HCT116 (cell line): Measurements from ENCODE around the gene HMGXB3. TPM values are rescaled to one million over a fixed set of nuclear protein-coding genes. Genes with fewer than 3 reads are reported as not detected.
A peak's percentile ranks its signal among the peaks of the same experiment; 100 is the strongest.

Source experiments
- ATAC-seq: fragments of 200-7000 bp; cut with Tn5 transposase; 2 replicates; pipeline ENCODE4 v1.9.1; 2020; ENCODE audit warnings: mild to moderate bottlenecking, moderate library complexity
- BruUV-seq: library from RNA; stranded (reverse); fragments of 400-500 nt; replicated peaks from 2 replicates; lab custom pipeline; 2021; lab: Mats Ljungman, UMichigan
- CTCF ChIA-PET: fragments of 300-600 bp; sonication (Branson Sonifier 250); formaldehyde crosslinking; loops from one replicate; lab custom pipeline; 2021; ENCODE audit warnings: antibody characterized with exemption; lab: Charles Lee
- POLR2A ChIA-PET: fragments of 300-600, 350-600 bp; sonication (Branson Sonifier 250); formaldehyde crosslinking; loops from one replicate; lab custom pipeline; 2021; ENCODE audit warnings: antibody characterized with exemption; lab: Charles Lee
- RAD21 ChIA-PET, 2 experiments: fragments of 300-600 bp; sonication (Branson Sonifier 250); formaldehyde crosslinking; loops; one replicate each; lab custom pipeline; 2023; ENCODE audit warnings: low total read pairs in 2 of 2; ENCODE audit not compliant: uncharacterized antibody in 2 of 2, unreplicated experiment in 2 of 2, low non-redundant PET in 1 of 2; lab: Charles Lee
- DNase-seq: peaks from one replicate; pipeline ENCODE4 v3.0.0-alpha.2; 2010; ENCODE audit warnings: low read depth, low spot score
- H2AFZ ChIP-seq: fragments of 200-600 bp; shearing (Covaris generic), sonication (generic); 2 replicates; pipeline ENCODE4 v1.6.1; 2017; ENCODE audit warnings: low read depth, mixed run types, mixed read lengths, antibody characterized with exemption, low read length; ENCODE audit not compliant: poor library complexity, severe bottlenecking
- H3K27ac ChIP-seq: 2 replicates; pipeline ENCODE4 v1.5.1; 2012; ENCODE audit warnings: low read depth, low read length
- H3K27me3 ChIP-seq: fragments of 200-600 bp; sonication (generic); 2 replicates; pipeline ENCODE4 v1.6.1; 2016; ENCODE audit warnings: mixed run types, low read length, mixed read lengths; ENCODE audit not compliant: insufficient read depth
- H3K36me3 ChIP-seq, 2 experiments: fragments of 200-500 bp in 1 of 2; fragments of 200-600 bp in 1 of 2; sonication (Bioruptor generic) in 1 of 2; sonication (generic) in 1 of 2; 2 replicates each; pipeline versions ENCODE4 v1.5.1 to v1.6.1; 2014 to 2016; ENCODE audit warnings: low read length in 2 of 2, inconsistent platforms in 1 of 2, mixed read lengths in 1 of 2, mixed run types in 1 of 2; ENCODE audit not compliant: insufficient read depth in 2 of 2, control insufficient read depth in 1 of 2
- H3K4me1 ChIP-seq, 2 experiments: fragments of 200-600 bp in 1 of 2; sonication (generic) in 1 of 2; 2 replicates each; pipeline versions ENCODE4 v1.5.1 to v1.6.1; 2012 to 2017; ENCODE audit warnings: low read length in 2 of 2, inconsistent platforms in 1 of 2, mild to moderate bottlenecking in 1 of 2, mixed read lengths in 1 of 2, mixed run types in 1 of 2, moderate library complexity in 1 of 2; ENCODE audit not compliant: insufficient read depth in 2 of 2, control insufficient read depth in 1 of 2
- H3K4me2 ChIP-seq: fragments of 200-600 bp; sonication (generic); 2 replicates; pipeline ENCODE4 v1.6.1; 2017; ENCODE audit warnings: mixed run types, low read length, mixed read lengths
- H3K4me3 ChIP-seq, 2 experiments: fragments of 200-600 bp in 1 of 2; sonication (generic) in 1 of 2; replicated peaks in 1 of 2; 2 replicates each; pipeline ENCODE4 v1.5.1; 2011 to 2016; ENCODE audit warnings: low read length in 2 of 2, control low read depth in 1 of 2, low read depth in 1 of 2, mild to moderate bottlenecking in 1 of 2, mixed read lengths in 1 of 2, mixed run types in 1 of 2
- H3K79me2 ChIP-seq: fragments of 200-600 bp; sonication (generic); 2 replicates; pipeline ENCODE4 v1.6.1; 2017; ENCODE audit warnings: mild to moderate bottlenecking, mixed run types, low read length, moderate library complexity, mixed read lengths; ENCODE audit not compliant: insufficient read depth
- H3K9ac ChIP-seq: fragments of 200-600 bp; sonication (generic); 2 replicates; pipeline ENCODE4 v1.6.1; 2016; ENCODE audit warnings: low read length, mixed read lengths
- H3K9me2 ChIP-seq: fragments of 200-600 bp; sonication (generic), shearing (Covaris generic); 2 replicates; pipeline ENCODE4 v1.6.1; 2017; ENCODE audit warnings: mixed run types, mild to moderate bottlenecking, moderate library complexity; ENCODE audit not compliant: insufficient read depth
- H3K9me3 ChIP-seq, 2 experiments: fragments of 200-500 bp in 1 of 2; fragments of 200-600 bp in 1 of 2; sonication (Bioruptor generic) in 1 of 2; sonication (generic) in 1 of 2; 2 replicates each; pipeline ENCODE4 v1.6.1; 2014 to 2017; ENCODE audit warnings: low read length in 2 of 2, mixed read lengths in 2 of 2, inconsistent platforms in 1 of 2, low read depth in 1 of 2, mild to moderate bottlenecking in 1 of 2, mixed run types in 1 of 2, moderate library complexity in 1 of 2; ENCODE audit not compliant: control insufficient read depth in 1 of 2, insufficient read depth in 1 of 2
- H4K20me1 ChIP-seq: fragments of 200-600 bp; sonication (generic), shearing (Covaris generic); 2 replicates; pipeline ENCODE4 v1.6.1; 2017; ENCODE audit warnings: mixed run types, mild to moderate bottlenecking, moderate library complexity; ENCODE audit not compliant: insufficient read depth
- JUND ChIP-seq: IDR thresholded peaks from 2 replicates; pipeline ENCODE4 v1.6.1; 2012
- intact Hi-C: fragments of 100-400 bp; cut with micrococcal nuclease; formaldehyde crosslinking; loops from 2 replicates; pipeline ENCODE4 v1.10.0; 2022
- total RNA-seq: library from RNA; stranded (reverse); gene quantifications from one replicate; pipeline ENCODE4 v1.2.1, GENCODE V29; 2021; ENCODE audit not compliant: unreplicated experiment
- TF ChIP-seq, protein P1 (sequence below), 3 experiments: fragments of 200-600 bp in 1 of 3; sonication (generic) in 1 of 3; IDR thresholded peaks in 2 of 3; conservative IDR thresholded peaks in 1 of 3; 2 replicates each; pipeline ENCODE4 v1.5.1; 2012 to 2017; ENCODE audit warnings: low read depth in 2 of 3, low read length in 2 of 3, antibody characterized with exemption in 1 of 3, borderline replicate concordance in 1 of 3, control low read depth in 1 of 3, mild to moderate bottlenecking in 1 of 3, mixed read lengths in 1 of 3, mixed run types in 1 of 3, moderate library complexity in 1 of 3; ENCODE audit not compliant: insufficient read depth in 1 of 3
- TF ChIP-seq, protein P2 (sequence below): IDR thresholded peaks from 2 replicates; pipeline ENCODE4 v1.6.1; 2012

Gene HMGXB3
- total RNA-seq, 1 experiment from 2014 or later: 41.8 TPM

DNA sequence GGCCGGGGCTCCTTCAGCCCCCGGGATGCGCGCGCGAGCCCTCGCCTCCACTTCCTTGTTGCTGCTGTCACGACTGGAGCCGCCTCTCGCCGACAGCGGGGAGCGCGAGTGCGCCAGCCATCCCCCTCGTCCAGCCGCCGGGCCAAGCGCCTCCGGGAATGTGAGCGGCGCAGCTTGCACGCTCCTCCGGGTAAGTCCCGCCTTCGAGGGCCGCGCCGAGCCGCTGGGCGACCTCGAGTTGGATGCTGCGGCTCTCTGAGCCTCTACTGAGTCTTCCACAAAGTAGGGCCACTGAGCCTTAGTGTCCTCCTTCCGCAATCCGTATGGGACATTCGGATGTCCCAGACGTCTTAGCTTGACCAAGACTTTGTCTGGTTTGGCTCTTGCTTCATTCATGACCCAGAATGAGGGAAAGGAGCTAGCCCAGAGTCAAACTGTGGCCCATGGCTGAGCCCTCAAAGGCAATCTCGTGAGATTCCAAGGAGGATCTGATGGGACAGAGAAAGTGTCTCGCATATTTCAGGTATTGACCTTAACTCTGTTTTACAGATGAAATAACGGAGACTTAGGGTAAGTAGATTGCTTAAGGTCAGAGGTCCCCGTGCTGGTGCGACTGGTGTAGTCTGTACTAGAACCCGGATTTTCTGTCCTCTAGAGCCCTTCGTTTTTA, 586 bp downstream of the HMGXB3 start:
- Histone ChIP-seq H3K27ac (peak overlapping the region; percentile 87), H3K79me2 (peaks cover 55% of the 10 kb centered on the region), H3K9me3 (no peaks in the 10 kb centered on the region), H3K27me3 (no peaks in the 10 kb centered on the region), H3K4me1 (peaks cover 9 to 26% of the 10 kb centered on the region in 2 experiments; a peak in 3 of 4 replicates), H3K4me2 (peak overlapping the region; percentile 75), H3K36me3 (peaks cover 6 to 12% of the 10 kb centered on the region in 2 experiments; a peak in 3 of 4 replicates), H3K9ac (peak overlapping the region; percentile 96), H4K20me1 (no peaks in the 10 kb centered on the region), H3K4me3 (peak overlapping the region; percentile 95 to 98), H3K9me2 (no peaks in the 10 kb centered on the region), H2AFZ (no peak overlapping the region)
- no peak for DNase-seq
- BruUV-seq: no TSS peak
- ChIA-PET CTCF (interaction anchor here (1.0 to 1.9 kb wide), 3 partner anchors 10 to 163 kb away, joined by 4 to 13 read pairs (median 5); no protein-coding TSS in a partner anchor), RAD21 (interaction anchor here (0.6 to 1.3 kb wide), 3 partner anchors 22 to 41 kb away, joined by 3 to 4 read pairs (median 3); partner anchors contain the start of gene SLC26A2 (in 1 of the 2)), POLR2A (interaction anchor here (1.1 to 1.8 kb wide), 5 partner anchors 17 to 449 kb away, joined by 3 to 9 read pairs (median 3); partner anchors contain the start of genes RPS14 and SLC26A2)
- ATAC-seq: peak; percentile 28
- intact Hi-C loops: loop anchor here (2.0 to 10.0 kb wide), 3 partner anchors 122 to 354 kb away; partner anchors contain the start of gene TCOF1
- no peak for TF ChIP-seq JUND

DNA sequence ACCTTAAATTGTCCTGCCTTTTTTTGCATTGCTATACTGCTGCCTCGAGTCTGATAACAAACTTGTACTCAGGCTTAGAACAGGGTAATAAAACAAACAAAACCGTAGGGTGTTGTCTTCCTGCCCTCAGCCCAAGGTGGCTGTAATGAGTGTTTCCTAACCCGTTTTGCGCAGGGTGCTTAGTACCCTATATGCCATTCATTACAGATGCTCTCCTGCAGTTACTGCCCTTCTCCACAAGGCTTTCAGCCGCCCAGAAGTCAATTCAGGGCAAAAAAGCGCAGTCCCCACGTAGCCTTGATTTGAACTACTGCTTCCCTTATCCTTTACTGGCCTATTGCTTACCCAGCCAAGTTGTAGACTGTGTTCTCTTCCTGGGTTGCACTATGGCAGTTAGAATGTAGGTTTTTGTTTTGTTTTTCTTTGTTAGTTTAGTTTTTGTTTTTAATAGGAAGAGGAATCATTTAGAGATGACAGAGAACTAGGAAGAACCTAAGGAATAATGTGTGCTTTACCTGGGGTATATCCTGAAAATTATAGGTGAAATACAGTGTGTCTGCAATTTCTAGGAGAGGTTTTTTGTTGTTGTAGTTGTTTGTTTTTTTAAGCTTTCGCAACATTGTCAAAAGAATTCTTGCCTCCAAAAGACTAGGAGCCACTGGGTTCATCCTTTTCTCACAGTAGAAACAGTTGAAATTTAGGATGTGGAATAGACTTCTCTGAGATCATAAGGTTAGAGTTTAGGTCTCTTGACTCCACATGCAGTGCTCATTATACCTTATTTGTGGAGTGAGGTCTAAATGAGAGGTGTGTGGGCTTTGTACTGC, 1.3 kb downstream of the HMGXB3 start:
- TF ChIP-seq, protein P1, sequence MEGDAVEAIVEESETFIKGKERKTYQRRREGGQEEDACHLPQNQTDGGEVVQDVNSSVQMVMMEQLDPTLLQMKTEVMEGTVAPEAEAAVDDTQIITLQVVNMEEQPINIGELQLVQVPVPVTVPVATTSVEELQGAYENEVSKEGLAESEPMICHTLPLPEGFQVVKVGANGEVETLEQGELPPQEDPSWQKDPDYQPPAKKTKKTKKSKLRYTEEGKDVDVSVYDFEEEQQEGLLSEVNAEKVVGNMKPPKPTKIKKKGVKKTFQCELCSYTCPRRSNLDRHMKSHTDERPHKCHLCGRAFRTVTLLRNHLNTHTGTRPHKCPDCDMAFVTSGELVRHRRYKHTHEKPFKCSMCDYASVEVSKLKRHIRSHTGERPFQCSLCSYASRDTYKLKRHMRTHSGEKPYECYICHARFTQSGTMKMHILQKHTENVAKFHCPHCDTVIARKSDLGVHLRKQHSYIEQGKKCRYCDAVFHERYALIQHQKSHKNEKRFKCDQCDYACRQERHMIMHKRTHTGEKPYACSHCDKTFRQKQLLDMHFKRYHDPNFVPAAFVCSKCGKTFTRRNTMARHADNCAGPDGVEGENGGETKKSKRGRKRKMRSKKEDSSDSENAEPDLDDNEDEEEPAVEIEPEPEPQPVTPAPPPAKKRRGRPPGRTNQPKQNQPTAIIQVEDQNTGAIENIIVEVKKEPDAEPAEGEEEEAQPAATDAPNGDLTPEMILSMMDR (IDR thresholded peaks at IDR 0.05 in 2 of 3, conservative IDR thresholded peaks at IDR 0.05 in 1 of 3; ENCODE audit: borderline replicate concordance in 1 of 3, insufficient read depth in 1 of 3, low read depth in 2 of 3, low read length in 2 of 3): peak in 2 of 3 experiments; percentile 62 to 69; a peak in 4 of 6 replicates
- TF ChIP-seq, protein P2, sequence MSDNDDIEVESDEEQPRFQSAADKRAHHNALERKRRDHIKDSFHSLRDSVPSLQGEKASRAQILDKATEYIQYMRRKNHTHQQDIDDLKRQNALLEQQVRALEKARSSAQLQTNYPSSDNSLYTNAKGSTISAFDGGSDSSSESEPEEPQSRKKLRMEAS: no peak
- TF ChIP-seq, all 23 proteins: peak for 1
- CTCF ChIA-PET: interaction anchor here (1.9 kb wide), 1 partner anchor 11 kb away, joined by 13 read pairs; no protein-coding TSS in a partner anchor
- Histone ChIP-seq H4K20me1 (no peaks in the 10 kb centered on the region), H3K4me2 (peak overlapping the region; percentile 75), H3K36me3 (peaks cover 9 to 19% of the 10 kb centered on the region in 2 experiments; a peak in 3 of 4 replicates), H3K9me3 (no peaks in the 10 kb centered on the region), H3K4me3 (peak overlapping the region; percentile 95 to 98), H3K4me1 (peaks cover 9 to 26% of the 10 kb centered on the region in 2 experiments; a peak in 3 of 4 replicates), H2AFZ (no peak overlapping the region), H3K79me2 (peaks cover 63% of the 10 kb centered on the region), H3K9ac (peak overlapping the region; percentile 96), H3K27me3 (no peaks in the 10 kb centered on the region), H3K27ac (peak overlapping the region; percentile 87), H3K9me2 (no peaks in the 10 kb centered on the region)
- RAD21 ChIA-PET: no interaction called here
- POLR2A ChIA-PET: interaction anchor here (1.3 kb wide), 1 partner anchor 21 kb away, joined by 3 read pairs; no protein-coding TSS in a partner anchor
- DNase-seq (peak; percentile 48), ATAC-seq (peak; percentile 58)
- BruUV-seq: TSS peak; percentile 52
- intact Hi-C loops: loop anchor here (2.0 to 10.0 kb wide), 3 partner anchors 121 to 353 kb away; partner anchors contain the start of gene TCOF1
